ENCODE measurements around the gene ARSG.
A peak's percentile ranks its signal among the peaks of the same experiment; 100 is the strongest.

The ARSG gene

DNA sequence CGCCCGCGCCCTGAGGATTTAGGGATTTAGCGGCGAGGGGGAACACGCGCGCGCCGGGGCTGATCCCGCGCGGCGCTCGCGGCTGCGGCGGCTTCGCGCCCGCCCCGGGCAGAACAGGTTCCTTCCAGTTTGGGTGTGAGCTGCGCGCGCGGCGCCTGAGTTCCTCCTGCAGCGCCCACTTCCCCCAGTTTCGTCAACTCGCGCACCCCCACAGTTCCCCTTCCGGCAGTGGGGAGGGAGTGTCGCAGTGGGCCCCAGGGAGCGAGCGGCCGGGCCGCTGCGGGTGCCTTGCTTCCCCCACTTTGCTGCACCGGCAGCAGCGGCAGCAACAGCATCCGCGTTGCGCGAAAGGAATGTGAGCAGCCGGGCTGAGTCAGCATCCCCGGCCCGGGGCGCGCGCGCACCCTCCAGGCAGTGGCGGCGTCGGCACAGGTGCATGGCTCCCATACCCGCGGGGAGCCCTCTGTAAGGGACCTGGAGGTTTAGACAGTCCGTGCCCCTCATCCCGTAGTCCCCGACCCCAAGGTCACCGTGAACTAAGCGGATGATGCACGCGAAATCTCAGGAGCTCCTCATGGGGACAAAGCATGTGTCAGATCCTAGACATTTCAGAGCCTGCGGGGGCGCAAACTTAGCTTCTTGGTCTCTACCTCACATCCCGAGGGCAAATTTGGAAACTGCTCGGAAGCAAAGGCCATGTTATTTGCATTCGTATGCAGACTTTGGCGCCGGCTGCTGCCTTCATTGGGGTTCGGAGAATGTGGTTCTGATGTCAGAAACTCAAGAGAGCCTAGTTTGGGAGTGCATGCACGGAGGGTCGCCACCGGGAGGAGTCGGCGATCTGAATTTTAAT is 767 bp downstream of the ARSG start:
- no peaks in the 10 kb centered on the region for H3K9me3 ChIP-seq (ENCODE audit: severe bottlenecking)
- H3K27ac ChIP-seq, result peak overlapping the region; percentile 98
- peak overlapping the region; percentile 72 for H3K4me3 ChIP-seq (ENCODE audit: low read depth, low read length)
- DNase-seq, result no peak
- TF ChIP-seq, protein P1, sequence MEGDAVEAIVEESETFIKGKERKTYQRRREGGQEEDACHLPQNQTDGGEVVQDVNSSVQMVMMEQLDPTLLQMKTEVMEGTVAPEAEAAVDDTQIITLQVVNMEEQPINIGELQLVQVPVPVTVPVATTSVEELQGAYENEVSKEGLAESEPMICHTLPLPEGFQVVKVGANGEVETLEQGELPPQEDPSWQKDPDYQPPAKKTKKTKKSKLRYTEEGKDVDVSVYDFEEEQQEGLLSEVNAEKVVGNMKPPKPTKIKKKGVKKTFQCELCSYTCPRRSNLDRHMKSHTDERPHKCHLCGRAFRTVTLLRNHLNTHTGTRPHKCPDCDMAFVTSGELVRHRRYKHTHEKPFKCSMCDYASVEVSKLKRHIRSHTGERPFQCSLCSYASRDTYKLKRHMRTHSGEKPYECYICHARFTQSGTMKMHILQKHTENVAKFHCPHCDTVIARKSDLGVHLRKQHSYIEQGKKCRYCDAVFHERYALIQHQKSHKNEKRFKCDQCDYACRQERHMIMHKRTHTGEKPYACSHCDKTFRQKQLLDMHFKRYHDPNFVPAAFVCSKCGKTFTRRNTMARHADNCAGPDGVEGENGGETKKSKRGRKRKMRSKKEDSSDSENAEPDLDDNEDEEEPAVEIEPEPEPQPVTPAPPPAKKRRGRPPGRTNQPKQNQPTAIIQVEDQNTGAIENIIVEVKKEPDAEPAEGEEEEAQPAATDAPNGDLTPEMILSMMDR (IDR thresholded peaks at IDR 0.05; ENCODE audit: low read depth, low read length), result peak; percentile 40; the same call in 1 of the 2 replicates
- H3K36me3 ChIP-seq, result no peaks in the 10 kb centered on the region; the same call in 1 of the 2 replicates
- H3K27me3 ChIP-seq (ENCODE audit: insufficient read depth, low read depth, severe bottlenecking), result no peaks in the 10 kb centered on the region

DNA sequence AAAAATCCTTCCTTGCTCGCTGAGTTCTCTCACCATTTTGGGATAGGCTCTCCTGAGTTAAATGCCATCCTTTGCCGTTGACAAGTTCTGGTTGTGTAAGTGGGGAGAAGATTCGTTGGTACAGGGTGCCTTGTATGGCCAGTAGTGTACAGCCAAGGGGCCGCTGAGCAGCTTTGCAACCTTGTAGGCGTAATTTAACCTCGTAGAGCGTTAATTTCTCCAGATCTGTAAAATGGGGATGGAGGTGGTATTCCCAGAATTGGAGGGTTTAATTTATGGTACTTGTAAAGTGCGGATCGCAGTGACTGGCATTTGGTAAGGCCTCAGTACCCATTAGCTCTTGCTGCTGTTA is 1.4 kb downstream of the ARSG start:
- H3K36me3 ChIP-seq, result no peaks in the 10 kb centered on the region; the same call in 1 of the 2 replicates
- no peak for DNase-seq
- TF ChIP-seq, protein P1 (IDR thresholded peaks at IDR 0.05; ENCODE audit: low read depth, low read length), result no peak
- no peaks in the 10 kb centered on the region for H3K27me3 ChIP-seq (ENCODE audit: insufficient read depth, low read depth, severe bottlenecking)
- H3K9me3 ChIP-seq (ENCODE audit: severe bottlenecking), result no peaks in the 10 kb centered on the region
- H3K4me3 ChIP-seq (ENCODE audit: low read depth, low read length), result peak overlapping the region; percentile 72
- H3K27ac ChIP-seq, result peak overlapping the region; percentile 98

GRCh38 chr17:68293490-68294195 is 2.3 kb downstream of the ARSG start:
- H3K27me3 ChIP-seq (ENCODE audit: insufficient read depth, low read depth, severe bottlenecking), result no peaks in the 10 kb centered on the region
- DNase-seq, result no peak
- no peak overlapping the region for H3K4me3 ChIP-seq (ENCODE audit: low read depth, low read length)
- H3K36me3 ChIP-seq, result no peaks in the 10 kb centered on the region; the same call in 1 of the 2 replicates
- no peak overlapping the region for H3K27ac ChIP-seq
- TF ChIP-seq, protein P1 (IDR thresholded peaks at IDR 0.05; ENCODE audit: low read depth, low read length), result no peak
- no peaks in the 10 kb centered on the region for H3K9me3 ChIP-seq (ENCODE audit: severe bottlenecking)

DNA sequence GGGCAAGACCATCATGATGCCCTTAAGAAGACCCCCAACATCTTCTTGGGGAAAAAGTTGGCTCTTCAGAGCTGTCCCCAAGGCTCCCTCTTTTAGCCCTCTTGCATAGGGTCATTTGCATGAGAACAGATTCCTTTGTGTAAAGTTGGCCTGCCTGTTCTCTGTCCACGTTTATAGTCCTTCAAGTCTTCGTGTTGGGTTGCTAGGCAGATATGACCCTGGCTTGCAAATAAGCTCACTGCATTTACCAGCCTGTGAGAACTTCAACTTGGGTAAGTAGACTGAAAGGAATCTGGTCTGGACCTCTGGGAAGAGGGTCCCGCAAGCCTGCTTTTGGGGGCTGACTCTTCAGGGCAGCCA is 2.9 kb downstream of the ARSG start:
- DNase-seq, result no peak
- TF ChIP-seq, protein P1 (IDR thresholded peaks at IDR 0.05; ENCODE audit: low read depth, low read length), result no peak
- H3K4me3 ChIP-seq (ENCODE audit: low read depth, low read length), result no peak overlapping the region
- no peak overlapping the region for H3K27ac ChIP-seq
- no peaks in the 10 kb centered on the region; the same call in 1 of the 2 replicates for H3K36me3 ChIP-seq
- no peaks in the 10 kb centered on the region for H3K9me3 ChIP-seq (ENCODE audit: severe bottlenecking)
- H3K27me3 ChIP-seq (ENCODE audit: insufficient read depth, low read depth, severe bottlenecking), result no peaks in the 10 kb centered on the region

GRCh38 chr17:68294617-68295016 is 3.3 kb downstream of the ARSG start:
- Histone ChIP-seq H3K36me3 (no peaks in the 10 kb centered on the region; the same call in 1 of the 2 replicates), H3K9me3 (ENCODE audit: severe bottlenecking) (no peaks in the 10 kb centered on the region), H3K4me3 (ENCODE audit: low read depth, low read length) (no peak overlapping the region), H3K27me3 (ENCODE audit: insufficient read depth, low read depth, severe bottlenecking) (no peaks in the 10 kb centered on the region), H3K27ac (no peak overlapping the region)
- TF ChIP-seq, protein P1 (IDR thresholded peaks at IDR 0.05; ENCODE audit: low read depth, low read length), result no peak
- DNase-seq, result no peak
